Upper lobe of right lung (tissue), 1 donor: ENCODE data around the gene NGRN. TPM values are rescaled to one million over a fixed set of nuclear protein-coding genes. Genes with fewer than 3 reads are reported as not detected.

Experiments
- ATAC-seq: fragments of 200-7000 bp; cut with Tn5 transposase; one replicate; pipeline ENCODE4 v1.9.1; 2020; ENCODE audit warnings: mild to moderate bottlenecking, moderate library complexity
- DNase-seq: peaks from one replicate; pipeline ENCODE4 v3.0.0-alpha.2; 2020
- H3K27ac ChIP-seq: fragments of 200-600 bp; one replicate; pipeline ENCODE4 v1.8.0; 2022
- H3K27me3 ChIP-seq: fragments of 200-600 bp; one replicate; pipeline ENCODE4 v1.8.0; 2022; ENCODE audit warnings: mild to moderate bottlenecking
- H3K36me3 ChIP-seq: fragments of 200-600 bp; one replicate; pipeline ENCODE4 v1.8.0; 2022
- H3K4me1 ChIP-seq: fragments of 200-600 bp; one replicate; pipeline ENCODE4 v1.8.0; 2022
- H3K4me3 ChIP-seq: fragments of 200-600 bp; one replicate; pipeline ENCODE4 v1.8.0; 2022; ENCODE audit warnings: mild to moderate bottlenecking
- H3K9me3 ChIP-seq: fragments of 200-600 bp; one replicate; pipeline ENCODE4 v1.8.0; 2022
- intact Hi-C: fragments of 100-400 bp; cut with DNase I; formaldehyde crosslinking; loops from one replicate; pipeline ENCODE4 v1.11.0; 2022
- total RNA-seq: library from RNA; stranded (reverse); fragmentation: NEBNext Ultra II Directional; extraction: Animal tissue kit (Norgen Biotek cat#: 25700); gene quantifications from one replicate; pipeline ENCODE4 v1.2.1, GENCODE V29; 2021
- TF ChIP-seq, protein P1 (sequence below): fragments of 200-600 bp; IDR thresholded peaks from one replicate; pipeline ENCODE4 v1.8.0; 2022; ENCODE audit warnings: antibody characterized with exemption
- donor health status: DM: no; HTN: yes; CAD: no; lungs with severe emphysema.

Gene NGRN
- total RNA-seq, 1 donor from 2014 or later, result 75.0 TPM

DNA sequence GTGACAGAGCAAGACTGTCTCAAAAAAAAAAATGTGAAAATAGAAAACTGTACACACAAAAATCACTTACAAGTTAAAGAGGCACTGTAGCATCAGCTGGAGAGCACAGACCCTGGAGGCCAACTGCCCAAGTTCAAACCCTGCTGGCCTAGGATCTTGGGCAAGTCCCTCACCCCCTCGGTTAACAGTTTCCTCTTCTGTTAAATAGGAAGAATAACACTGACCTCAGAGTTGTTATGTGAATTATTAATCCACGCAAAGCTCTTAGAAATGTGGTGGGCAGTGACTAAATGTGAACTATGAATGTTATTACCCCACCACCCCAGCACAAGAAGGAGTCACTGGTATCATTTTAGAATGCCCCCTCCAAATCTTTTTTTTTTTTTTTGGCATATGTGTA lies 42.9 kb upstream of the NGRN start:
- H3K36me3 ChIP-seq, result peaks cover 57% of the 10 kb centered on the region
- no peak overlapping the region for H3K4me3 ChIP-seq
- intact Hi-C loops, result no loop called here
- no peaks in the 10 kb centered on the region for H3K9me3 ChIP-seq
- H3K27ac ChIP-seq, result no peak overlapping the region
- H3K27me3 ChIP-seq, result no peaks in the 10 kb centered on the region
- DNase-seq, result no peak
- ATAC-seq, result no peak
- H3K4me1 ChIP-seq, result peaks cover 10% of the 10 kb centered on the region
- TF ChIP-seq, protein P1, sequence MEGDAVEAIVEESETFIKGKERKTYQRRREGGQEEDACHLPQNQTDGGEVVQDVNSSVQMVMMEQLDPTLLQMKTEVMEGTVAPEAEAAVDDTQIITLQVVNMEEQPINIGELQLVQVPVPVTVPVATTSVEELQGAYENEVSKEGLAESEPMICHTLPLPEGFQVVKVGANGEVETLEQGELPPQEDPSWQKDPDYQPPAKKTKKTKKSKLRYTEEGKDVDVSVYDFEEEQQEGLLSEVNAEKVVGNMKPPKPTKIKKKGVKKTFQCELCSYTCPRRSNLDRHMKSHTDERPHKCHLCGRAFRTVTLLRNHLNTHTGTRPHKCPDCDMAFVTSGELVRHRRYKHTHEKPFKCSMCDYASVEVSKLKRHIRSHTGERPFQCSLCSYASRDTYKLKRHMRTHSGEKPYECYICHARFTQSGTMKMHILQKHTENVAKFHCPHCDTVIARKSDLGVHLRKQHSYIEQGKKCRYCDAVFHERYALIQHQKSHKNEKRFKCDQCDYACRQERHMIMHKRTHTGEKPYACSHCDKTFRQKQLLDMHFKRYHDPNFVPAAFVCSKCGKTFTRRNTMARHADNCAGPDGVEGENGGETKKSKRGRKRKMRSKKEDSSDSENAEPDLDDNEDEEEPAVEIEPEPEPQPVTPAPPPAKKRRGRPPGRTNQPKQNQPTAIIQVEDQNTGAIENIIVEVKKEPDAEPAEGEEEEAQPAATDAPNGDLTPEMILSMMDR, result no peak

DNA sequence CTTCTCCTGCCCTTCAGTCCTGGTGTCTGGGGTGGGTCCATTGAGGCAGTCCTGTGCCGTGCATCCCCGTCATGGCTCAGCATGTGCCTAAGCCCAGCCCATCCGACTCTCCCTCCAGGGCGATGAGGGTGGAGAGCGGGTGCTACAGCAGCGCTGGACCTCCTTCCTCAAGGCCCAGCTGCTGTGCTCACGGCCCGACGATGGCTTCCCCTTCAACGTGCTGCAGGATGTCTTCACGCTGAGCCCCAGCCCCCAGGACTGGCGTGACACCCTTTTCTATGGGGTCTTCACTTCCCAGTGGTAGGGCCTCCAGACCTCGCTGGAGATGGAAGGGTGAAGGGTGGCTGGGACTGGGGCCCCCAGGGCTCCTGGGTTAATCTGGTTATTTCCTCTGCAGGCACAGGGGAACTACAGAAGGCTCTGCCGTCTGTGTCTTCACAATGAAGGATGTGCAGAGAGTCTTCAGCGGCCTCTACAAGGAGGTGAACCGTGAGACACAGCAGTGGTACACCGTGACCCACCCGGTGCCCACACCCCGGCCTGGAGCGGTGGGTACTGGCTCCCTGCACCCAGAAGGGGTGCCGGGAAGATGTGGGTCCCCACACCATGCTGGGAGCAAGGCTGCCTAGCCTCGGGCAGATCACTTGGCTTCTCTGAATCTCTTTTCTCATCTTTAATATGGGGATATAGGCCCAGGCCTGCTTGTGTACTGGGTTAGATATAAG lies 41.9 kb upstream of the NGRN start:
- Histone ChIP-seq H3K36me3 (peaks cover 68% of the 10 kb centered on the region), H3K27ac (no peak overlapping the region), H3K27me3 (no peaks in the 10 kb centered on the region), H3K4me3 (no peak overlapping the region), H3K9me3 (no peaks in the 10 kb centered on the region), H3K4me1 (peaks cover 10% of the 10 kb centered on the region)
- no peak for ATAC-seq
- DNase-seq, result no peak
- intact Hi-C loops, result no loop called here
- TF ChIP-seq, protein P1, result no peak

DNA sequence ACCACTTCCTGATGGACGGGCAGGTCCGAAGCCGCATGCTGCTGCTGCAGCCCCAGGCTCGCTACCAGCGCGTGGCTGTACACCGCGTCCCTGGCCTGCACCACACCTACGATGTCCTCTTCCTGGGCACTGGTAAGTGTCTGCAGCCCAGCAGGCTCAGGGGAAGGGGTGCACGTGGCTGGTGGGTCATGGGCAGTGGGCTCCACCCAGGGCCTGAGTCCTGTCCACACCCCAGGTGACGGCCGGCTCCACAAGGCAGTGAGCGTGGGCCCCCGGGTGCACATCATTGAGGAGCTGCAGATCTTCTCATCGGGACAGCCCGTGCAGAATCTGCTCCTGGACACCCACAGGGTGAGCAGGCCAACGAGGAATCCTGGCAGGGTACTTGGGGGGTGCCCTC lies 40.4 kb upstream of the NGRN start:
- peaks cover 82% of the 10 kb centered on the region for H3K36me3 ChIP-seq
- DNase-seq, result no peak
- no peaks in the 10 kb centered on the region for H3K27me3 ChIP-seq
- intact Hi-C loops, result no loop called here
- H3K9me3 ChIP-seq, result no peaks in the 10 kb centered on the region
- no peak overlapping the region for H3K27ac ChIP-seq
- ATAC-seq, result no peak
- no peak overlapping the region for H3K4me3 ChIP-seq
- peaks cover 10% of the 10 kb centered on the region for H3K4me1 ChIP-seq
- TF ChIP-seq, protein P1, result no peak

DNA sequence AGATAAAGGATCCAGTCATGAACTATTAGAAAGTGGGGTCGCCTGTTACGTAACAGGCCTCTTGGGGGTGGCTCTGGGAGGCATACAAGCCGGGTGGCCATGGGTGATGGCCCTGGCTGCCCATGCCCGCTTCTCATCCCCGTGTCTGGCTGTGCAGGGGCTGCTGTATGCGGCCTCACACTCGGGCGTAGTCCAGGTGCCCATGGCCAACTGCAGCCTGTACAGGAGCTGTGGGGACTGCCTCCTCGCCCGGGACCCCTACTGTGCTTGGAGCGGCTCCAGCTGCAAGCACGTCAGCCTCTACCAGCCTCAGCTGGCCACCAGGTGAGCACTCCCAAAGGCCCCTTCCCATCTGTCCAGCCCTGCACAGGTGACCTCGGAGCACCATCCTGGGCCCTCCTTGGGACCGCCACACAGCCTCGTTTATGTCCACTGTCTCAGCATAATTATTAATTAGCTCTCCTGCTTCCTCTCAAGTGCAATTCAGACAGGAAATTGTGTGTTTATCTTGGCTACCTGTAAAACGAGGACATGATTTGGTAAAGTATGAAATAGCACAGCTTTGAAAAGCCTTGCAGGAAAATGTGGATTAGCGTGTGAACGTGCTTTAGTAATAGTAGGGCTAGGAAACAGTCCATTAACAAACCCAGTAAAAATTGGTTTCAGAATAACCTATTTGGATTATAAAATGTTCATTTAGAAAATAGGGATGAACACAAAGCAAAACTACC lies 39.8 kb upstream of the NGRN start:
- TF ChIP-seq, protein P1, result no peak
- intact Hi-C loops, result no loop called here
- Histone ChIP-seq H3K27me3 (no peaks in the 10 kb centered on the region), H3K4me3 (no peak overlapping the region), H3K4me1 (peaks cover 13% of the 10 kb centered on the region), H3K27ac (no peak overlapping the region), H3K36me3 (peaks cover 89% of the 10 kb centered on the region), H3K9me3 (no peaks in the 10 kb centered on the region)
- ATAC-seq (peak; percentile 2), DNase-seq (no peak)

DNA sequence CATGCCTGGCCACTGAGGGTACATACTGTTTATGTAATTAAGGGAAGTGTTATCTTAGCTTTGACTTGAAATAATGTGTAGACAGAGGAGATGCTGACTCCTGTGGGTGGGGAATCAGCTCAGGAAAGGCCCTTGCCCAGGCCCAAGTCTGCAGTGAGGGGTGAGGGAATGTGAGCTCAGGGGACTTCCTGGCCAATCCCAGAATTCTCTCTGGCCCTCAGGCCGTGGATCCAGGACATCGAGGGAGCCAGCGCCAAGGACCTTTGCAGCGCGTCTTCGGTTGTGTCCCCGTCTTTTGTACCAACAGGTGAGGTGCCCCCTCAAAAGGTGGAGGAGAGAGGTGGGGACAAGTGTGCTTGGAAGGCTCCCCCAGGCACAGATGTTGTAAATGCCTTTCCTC lies 38.1 kb upstream of the NGRN start:
- TF ChIP-seq, protein P1, result no peak
- no peaks in the 10 kb centered on the region for H3K27me3 ChIP-seq
- no peaks in the 10 kb centered on the region for H3K9me3 ChIP-seq
- H3K36me3 ChIP-seq, result peaks cover 84% of the 10 kb centered on the region
- intact Hi-C loops, result no loop called here
- no peak overlapping the region for H3K27ac ChIP-seq
- ATAC-seq, result no peak
- DNase-seq, result no peak
- H3K4me3 ChIP-seq, result no peak overlapping the region
- peaks cover 27% of the 10 kb centered on the region for H3K4me1 ChIP-seq
